Neural cell (in vitro differentiated cells): Measurements from ENCODE around the gene MAD1L1. TPM values are rescaled to one million over a fixed set of nuclear protein-coding genes. Genes with fewer than 3 reads are reported as not detected.

ENCODE experiments used
- H2AFZ ChIP-seq: fragments of 200-600, 300-800 bp; sonication (generic), shearing (Covaris generic); 2 replicates; pipeline ENCODE4 v1.6.0; 2014; ENCODE audit warnings: low read depth, mild to moderate bottlenecking, antibody characterized with exemption, low read length, moderate library complexity
- H3F3A ChIP-seq: fragments of 200-600 bp; shearing (Covaris generic); 2 replicates; pipeline ENCODE4 v1.6.1; 2016; ENCODE audit warnings: mild to moderate bottlenecking, moderate library complexity, mixed read lengths, antibody characterized with exemption, low read length; ENCODE audit not compliant: insufficient read depth, poor library complexity, severe bottlenecking
- H3K27ac ChIP-seq: fragments of 200-600, 300-800 bp; sonication (generic), shearing (Covaris generic); 2 replicates; pipeline ENCODE4 v1.5.1; 2014; ENCODE audit warnings: mild to moderate bottlenecking, low read length, moderate library complexity
- H3K27me3 ChIP-seq: fragments of 300-800, 200-600 bp; sonication (generic), shearing (Covaris generic); 2 replicates; pipeline ENCODE4 v1.6.0; 2014; ENCODE audit warnings: mild to moderate bottlenecking, low read depth, low read length, moderate library complexity; ENCODE audit not compliant: insufficient read depth
- H3K36me3 ChIP-seq: fragments of 300-800, 200-600 bp; sonication (generic), shearing (Covaris generic); 2 replicates; pipeline ENCODE4 v1.5.1; 2014; ENCODE audit warnings: mild to moderate bottlenecking, antibody characterized with exemption, low read length, moderate library complexity; ENCODE audit not compliant: insufficient read depth
- H3K4me2 ChIP-seq: fragments of 300-800, 200-600 bp; sonication (generic), shearing (Covaris generic); 2 replicates; pipeline ENCODE4 v1.6.0; 2014; ENCODE audit warnings: mild to moderate bottlenecking, low read length
- H3K4me3 ChIP-seq: fragments of 300-800, 200-600 bp; sonication (generic), shearing (Covaris generic); 2 replicates; pipeline ENCODE4 v1.5.1; 2014; ENCODE audit warnings: mild to moderate bottlenecking, low read length, moderate library complexity
- H3K79me2 ChIP-seq: fragments of 200-600 bp; shearing (Covaris generic); replicated peaks from 2 replicates; pipeline ENCODE4 v1.6.0; 2014; ENCODE audit warnings: mild to moderate bottlenecking, low read length, moderate library complexity; ENCODE audit not compliant: insufficient read depth
- H3K9ac ChIP-seq: fragments of 300-800, 200-600 bp; sonication (generic), shearing (Covaris generic); 2 replicates; pipeline ENCODE4 v1.6.1; 2016; ENCODE audit warnings: mild to moderate bottlenecking, low read length, mixed read lengths
- H3K9me2 ChIP-seq: fragments of 200-600 bp; shearing (Covaris generic); 2 replicates; pipeline ENCODE4 v1.6.1; 2016; ENCODE audit warnings: mild to moderate bottlenecking, low read length, mixed read lengths; ENCODE audit not compliant: insufficient read depth
- H3K9me3 ChIP-seq: fragments of 200-600, 300-800 bp; sonication (generic), shearing (Covaris generic); 2 replicates; pipeline ENCODE4 v1.6.1; 2016; ENCODE audit warnings: mild to moderate bottlenecking, mixed run types, low read length, moderate library complexity, mixed read lengths
- H4K20me1 ChIP-seq: fragments of 200-600 bp; shearing (Covaris generic); 2 replicates; pipeline ENCODE4 v1.6.1; 2016; ENCODE audit warnings: mild to moderate bottlenecking, mixed run types; ENCODE audit not compliant: insufficient read depth
- EP300 ChIP-seq: fragments of 450-650 bp; conservative IDR thresholded peaks from 2 replicates; pipeline ENCODE4 v1.6.1; 2014; ENCODE audit warnings: antibody characterized with exemption, mild to moderate bottlenecking, moderate library complexity; ENCODE audit not compliant: poor library complexity, severe bottlenecking
- EZH2 ChIP-seq: fragments of 200-600, 300-800 bp; shearing (Covaris generic), sonication (generic); IDR thresholded peaks from 2 replicates; pipeline ENCODE4 v1.6.1; 2014; ENCODE audit warnings: antibody characterized with exemption, low read length, borderline replicate concordance, mild to moderate bottlenecking; ENCODE audit not compliant: insufficient read depth, poor library complexity, severe bottlenecking
- MXI1 ChIP-seq: fragments of 450-650 bp; conservative IDR thresholded peaks from 2 replicates; pipeline ENCODE4 v1.6.1; 2014; ENCODE audit warnings: antibody characterized with exemption, mild to moderate bottlenecking; ENCODE audit not compliant: poor library complexity, severe bottlenecking
- POLR2AphosphoS5 ChIP-seq: IDR thresholded peaks from 2 replicates; pipeline ENCODE4 v1.6.1; 2012
- RAD21 ChIP-seq: fragments of 450-650 bp; conservative IDR thresholded peaks from 2 replicates; pipeline ENCODE4 v1.6.1; 2014; ENCODE audit warnings: antibody characterized with exemption, mild to moderate bottlenecking, moderate library complexity
- REST ChIP-seq: IDR thresholded peaks from 2 replicates; pipeline ENCODE4 v1.6.1; 2012; ENCODE audit warnings: borderline replicate concordance
- SMC3 ChIP-seq: fragments of 450-650 bp; conservative IDR thresholded peaks from 2 replicates; pipeline ENCODE4 v1.6.1; 2014; ENCODE audit warnings: antibody characterized with exemption, mild to moderate bottlenecking, moderate library complexity; ENCODE audit not compliant: poor library complexity
- TAF1 ChIP-seq: IDR thresholded peaks from 2 replicates; pipeline ENCODE4 v1.6.1; 2012; ENCODE audit warnings: low read depth
- polyA plus RNA-seq: library from polyadenylated mRNA; depleted of rRNA; stranded (reverse); fragments of >200 nt; gene quantifications from 2 replicates; pipeline ENCODE4 v1.2.3, GENCODE V29; 2014
- TF ChIP-seq, protein P1 (sequence below): fragments of 450-650 bp; IDR thresholded peaks from 2 replicates; pipeline ENCODE4 v1.5.1; 2014; ENCODE audit warnings: antibody characterized with exemption, mild to moderate bottlenecking, moderate library complexity; ENCODE audit not compliant: poor library complexity, severe bottlenecking

Gene MAD1L1
- polyA plus RNA-seq, 1 donor from 2014 or later, result 31.4 TPM

- Histone ChIP-seq H2AFZ (no peak overlapping the region), H3K9me3 (no peaks in the 10 kb centered on the region), H3K27ac (no peak overlapping the region), H4K20me1 (no peaks in the 10 kb centered on the region), H3K4me2 (no peak overlapping the region), H3K27me3 (no peaks in the 10 kb centered on the region), H3K36me3 (no peaks in the 10 kb centered on the region), H3K79me2 (no peaks in the 10 kb centered on the region), H3K9ac (no peak overlapping the region), H3K4me3 (no peak overlapping the region), H3F3A (no peaks in the 10 kb centered on the region), H3K9me2 (no peaks in the 10 kb centered on the region)
- TF ChIP-seq, protein P1, sequence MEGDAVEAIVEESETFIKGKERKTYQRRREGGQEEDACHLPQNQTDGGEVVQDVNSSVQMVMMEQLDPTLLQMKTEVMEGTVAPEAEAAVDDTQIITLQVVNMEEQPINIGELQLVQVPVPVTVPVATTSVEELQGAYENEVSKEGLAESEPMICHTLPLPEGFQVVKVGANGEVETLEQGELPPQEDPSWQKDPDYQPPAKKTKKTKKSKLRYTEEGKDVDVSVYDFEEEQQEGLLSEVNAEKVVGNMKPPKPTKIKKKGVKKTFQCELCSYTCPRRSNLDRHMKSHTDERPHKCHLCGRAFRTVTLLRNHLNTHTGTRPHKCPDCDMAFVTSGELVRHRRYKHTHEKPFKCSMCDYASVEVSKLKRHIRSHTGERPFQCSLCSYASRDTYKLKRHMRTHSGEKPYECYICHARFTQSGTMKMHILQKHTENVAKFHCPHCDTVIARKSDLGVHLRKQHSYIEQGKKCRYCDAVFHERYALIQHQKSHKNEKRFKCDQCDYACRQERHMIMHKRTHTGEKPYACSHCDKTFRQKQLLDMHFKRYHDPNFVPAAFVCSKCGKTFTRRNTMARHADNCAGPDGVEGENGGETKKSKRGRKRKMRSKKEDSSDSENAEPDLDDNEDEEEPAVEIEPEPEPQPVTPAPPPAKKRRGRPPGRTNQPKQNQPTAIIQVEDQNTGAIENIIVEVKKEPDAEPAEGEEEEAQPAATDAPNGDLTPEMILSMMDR, result no peak
- TF ChIP-seq POLR2AphosphoS5, result no peak
- no peak for TF ChIP-seq EP300
- no peak for TF ChIP-seq MXI1
- no peak for TF ChIP-seq TAF1
- no peak for TF ChIP-seq SMC3
- no peak for TF ChIP-seq EZH2
- no peak for TF ChIP-seq REST
- TF ChIP-seq RAD21, result no peak
Measured at GRCh38 chr7:2141651-2142050, 91.1 kb downstream of the MAD1L1 start.

DNA sequence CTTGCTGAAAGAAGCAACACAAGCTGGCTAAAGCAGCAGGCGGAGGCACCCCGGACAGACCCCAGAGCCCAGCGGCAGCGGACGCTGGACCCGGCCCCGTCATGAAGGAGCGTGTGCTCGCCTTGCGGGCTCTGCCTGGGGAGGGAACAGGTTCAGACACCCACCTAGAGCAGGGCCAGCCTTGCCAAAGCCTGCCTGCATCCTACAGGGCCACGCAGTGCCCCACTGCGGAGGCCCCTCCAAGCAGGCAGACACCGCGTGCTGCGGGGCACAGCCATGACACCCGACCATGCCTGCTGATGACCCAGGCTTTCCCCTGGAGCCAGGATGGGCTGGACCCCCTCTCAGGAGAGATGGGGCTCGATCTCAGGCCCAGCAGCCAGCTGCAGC lies 91.7 kb downstream of the MAD1L1 start:
- Histone ChIP-seq H3F3A (no peaks in the 10 kb centered on the region), H4K20me1 (no peaks in the 10 kb centered on the region), H3K4me3 (no peak overlapping the region), H3K79me2 (no peaks in the 10 kb centered on the region), H3K9me2 (no peaks in the 10 kb centered on the region), H3K36me3 (no peaks in the 10 kb centered on the region), H3K4me2 (no peak overlapping the region), H3K9ac (no peak overlapping the region), H3K27ac (no peak overlapping the region), H2AFZ (no peak overlapping the region), H3K27me3 (no peaks in the 10 kb centered on the region), H3K9me3 (no peaks in the 10 kb centered on the region)
- TF ChIP-seq EP300 (no peak), MXI1 (no peak), REST (no peak), EZH2 (no peak)
- TF ChIP-seq, protein P1, result no peak
